Esophagus squamous epithelium (tissue), 5 donors: Measurements from ENCODE around the gene DHRSX. TPM values are rescaled to one million over a fixed set of nuclear protein-coding genes. Genes with fewer than 3 reads are reported as not detected.

ENCODE experiments used
- DNase-seq: peaks from one replicate; lab custom pipeline; 2025; lab: John Stamatoyannopoulos, UW
- H3K27ac ChIP-seq, 4 donors: fragments of 200-600 bp; sonication (generic); one replicate each; pipeline ENCODE4 v1.5.1; 2016 to 2019; ENCODE audit warnings: mild to moderate bottlenecking in 1 of 4
- H3K27me3 ChIP-seq, 4 donors: fragments of 200-600 bp; sonication (generic); 1 replicate in 3 of 4; 2 replicates in 1 of 4; pipeline versions ENCODE4 v1.5.1 to v1.6.0; 2017 to 2021; ENCODE audit warnings: antibody characterized with exemption in 1 of 4
- H3K36me3 ChIP-seq, 3 donors: fragments of 200-600 bp; sonication (generic); one replicate each; pipeline ENCODE4 v1.5.1; 2016 to 2019
- H3K4me1 ChIP-seq, 3 donors: fragments of 200-600 bp; sonication (generic); one replicate each; pipeline ENCODE4 v1.5.1; 2017 to 2019
- H3K4me3 ChIP-seq, 4 donors: fragments of 200-600 bp; sonication (generic); 1 replicate in 3 of 4; 2 replicates in 1 of 4; pipeline ENCODE4 v1.5.1; 2016 to 2019; ENCODE audit warnings: mild to moderate bottlenecking in 2 of 4, moderate library complexity in 1 of 4
- H3K9me3 ChIP-seq, 3 donors: fragments of 200-600 bp; sonication (generic); one replicate each; pipeline ENCODE4 v1.5.1; 2016 to 2019
- POLR2A ChIP-seq, 4 donors: fragments of 450-650 bp; IDR thresholded peaks; one replicate each; pipeline ENCODE4 v1.6.1; 2017; ENCODE audit warnings: antibody characterized with exemption in 4 of 4, mild to moderate bottlenecking in 4 of 4, moderate library complexity in 3 of 4
- WGBS, 2 donors: methylation state at CpG; one replicate each; pipeline ENCODE4 v1.1.5; 2018; 5-methylcytosine and 5-hydroxymethylcytosine counted together
- intact Hi-C: fragments of 100-400 bp; cut with DNase I; formaldehyde crosslinking; loops from one replicate; pipeline ENCODE4 v1.15.0; 2022
- total RNA-seq, 4 donors: library from RNA; depleted of rRNA; stranded (reverse); fragments of >200 nt; gene quantifications; one replicate each; pipeline ENCODE4 v1.1.0, GENCODE V29; 2016
- TF ChIP-seq, protein P1 (sequence below), 6 experiments: fragments of 450-650 bp in 4 of 6; fragments of 200-600 bp in 2 of 6; sonication (generic) in 2 of 6; IDR thresholded peaks; one replicate each; pipeline ENCODE4 v1.5.1; 2016 to 2019; ENCODE audit warnings: antibody characterized with exemption in 6 of 6, mild to moderate bottlenecking in 4 of 6, moderate library complexity in 4 of 6
- donor health status: DM: yes; HTN: yes; CAD: no.

Gene DHRSX
- total RNA-seq, 4 donors from 2014 or later = 4.1 to 12.2 (median 8.0) TPM

- no peak for TF ChIP-seq POLR2A (IDR thresholded peaks at IDR 0.05)
- TF ChIP-seq, protein P1, sequence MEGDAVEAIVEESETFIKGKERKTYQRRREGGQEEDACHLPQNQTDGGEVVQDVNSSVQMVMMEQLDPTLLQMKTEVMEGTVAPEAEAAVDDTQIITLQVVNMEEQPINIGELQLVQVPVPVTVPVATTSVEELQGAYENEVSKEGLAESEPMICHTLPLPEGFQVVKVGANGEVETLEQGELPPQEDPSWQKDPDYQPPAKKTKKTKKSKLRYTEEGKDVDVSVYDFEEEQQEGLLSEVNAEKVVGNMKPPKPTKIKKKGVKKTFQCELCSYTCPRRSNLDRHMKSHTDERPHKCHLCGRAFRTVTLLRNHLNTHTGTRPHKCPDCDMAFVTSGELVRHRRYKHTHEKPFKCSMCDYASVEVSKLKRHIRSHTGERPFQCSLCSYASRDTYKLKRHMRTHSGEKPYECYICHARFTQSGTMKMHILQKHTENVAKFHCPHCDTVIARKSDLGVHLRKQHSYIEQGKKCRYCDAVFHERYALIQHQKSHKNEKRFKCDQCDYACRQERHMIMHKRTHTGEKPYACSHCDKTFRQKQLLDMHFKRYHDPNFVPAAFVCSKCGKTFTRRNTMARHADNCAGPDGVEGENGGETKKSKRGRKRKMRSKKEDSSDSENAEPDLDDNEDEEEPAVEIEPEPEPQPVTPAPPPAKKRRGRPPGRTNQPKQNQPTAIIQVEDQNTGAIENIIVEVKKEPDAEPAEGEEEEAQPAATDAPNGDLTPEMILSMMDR (IDR thresholded peaks at IDR 0.05) = no peak
- H3K27me3 ChIP-seq = no peaks in the 10 kb centered on the region
- 87 to 99% methylated on average over 5 to 6 of the region's 6 CpGs for WGBS, 2 donors
- no peak for DNase-seq
- peaks cover 0 to 6% (median 5%) of the 10 kb centered on the region in 3 donors for H3K9me3 ChIP-seq
- no peak overlapping the region for H3K27ac ChIP-seq
- H3K4me1 ChIP-seq = peaks cover 0 to 8% (median 0%) of the 10 kb centered on the region in 3 donors
- peaks cover 0 to 25% (median 0%) of the 10 kb centered on the region in 3 donors for H3K36me3 ChIP-seq
- intact Hi-C loops = no loop called here
- no peak overlapping the region for H3K4me3 ChIP-seq
Observed at GRCh38 chrX:2389324-2389723, 111.5 kb downstream of the DHRSX start.

DNA sequence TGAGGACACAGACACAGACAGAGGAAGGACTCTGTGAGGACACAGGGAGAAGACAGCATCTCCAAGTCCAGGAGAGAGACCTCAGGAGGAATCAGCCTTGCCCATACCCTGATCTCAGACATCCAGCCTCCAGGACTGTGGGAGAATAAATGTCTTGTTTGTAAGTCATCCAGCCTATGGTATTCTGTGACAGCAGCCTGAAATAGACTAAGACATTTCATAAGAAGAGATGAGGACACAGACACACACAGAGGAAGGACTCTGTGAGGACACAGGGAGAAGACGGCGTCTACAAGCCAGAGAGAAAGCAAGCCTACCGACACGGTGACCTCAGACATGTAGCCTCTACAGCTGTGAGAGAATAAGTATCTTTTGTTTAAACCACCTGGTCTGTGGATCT, 112.1 kb downstream of the DHRSX start:
- TF ChIP-seq POLR2A (IDR thresholded peaks at IDR 0.05) = no peak
- TF ChIP-seq, protein P1 (IDR thresholded peaks at IDR 0.05) = no peak
- DNase-seq = no peak
- 78 to 100% methylated on average over 4 of the region's 4 CpGs for WGBS, 2 donors
- peaks cover 0 to 15% (median 0%) of the 10 kb centered on the region in 3 donors for H3K4me1 ChIP-seq
- peaks cover 0 to 25% (median 0%) of the 10 kb centered on the region in 3 donors for H3K36me3 ChIP-seq
- intact Hi-C loops = no loop called here
- H3K4me3 ChIP-seq = no peak overlapping the region
- no peaks in the 10 kb centered on the region for H3K27me3 ChIP-seq
- H3K27ac ChIP-seq = no peak overlapping the region
- H3K9me3 ChIP-seq = peaks cover 0 to 6% (median 5%) of the 10 kb centered on the region in 3 donors

- no peak for TF ChIP-seq POLR2A (IDR thresholded peaks at IDR 0.05)
- TF ChIP-seq, protein P1 (IDR thresholded peaks at IDR 0.05) = no peak
- peaks cover 0 to 17% (median 0%) of the 10 kb centered on the region in 3 donors for H3K4me1 ChIP-seq
- DNase-seq = no peak
- 44 to 45% methylated on average over 6 of the region's 6 CpGs for WGBS, 2 donors
- H3K36me3 ChIP-seq = peaks cover 0 to 25% (median 0%) of the 10 kb centered on the region in 3 donors
- H3K27me3 ChIP-seq = no peaks in the 10 kb centered on the region
- intact Hi-C loops = no loop called here
- H3K9me3 ChIP-seq = peaks cover 0 to 6% (median 5%) of the 10 kb centered on the region in 3 donors
- H3K4me3 ChIP-seq = no peak overlapping the region
- H3K27ac ChIP-seq = no peak overlapping the region
Observed at GRCh38 chrX:2387614-2388239, 113.0 kb downstream of the DHRSX start.

DNA sequence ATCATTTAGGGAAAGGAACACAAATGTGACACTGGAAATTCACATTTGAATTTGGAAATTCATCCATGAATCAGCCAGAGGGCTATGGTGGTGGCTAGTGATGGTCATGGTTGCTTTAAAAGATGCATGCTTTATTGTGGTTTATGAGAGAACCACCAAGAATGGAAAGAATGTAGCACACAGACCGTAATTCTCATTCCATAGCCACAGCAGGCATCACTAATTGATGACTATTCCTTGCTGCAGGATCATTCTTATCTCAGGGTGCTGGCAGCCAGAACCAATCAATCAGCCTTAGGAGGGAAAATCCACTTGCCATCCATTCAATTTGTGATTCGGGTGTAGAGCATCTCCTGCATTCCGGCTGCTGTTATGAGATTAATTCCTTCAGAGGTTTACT, 115.6 kb downstream of the DHRSX start:
- TF ChIP-seq POLR2A (IDR thresholded peaks at IDR 0.05) = no peak
- TF ChIP-seq, protein P1 (IDR thresholded peaks at IDR 0.05) = no peak
- intact Hi-C loops = no loop called here
- Histone ChIP-seq H3K9me3 (no peaks in the 10 kb centered on the region), H3K36me3 (peaks cover 0 to 8% (median 0%) of the 10 kb centered on the region in 3 donors), H3K4me1 (peaks cover 0 to 9% (median 0%) of the 10 kb centered on the region in 3 donors), H3K27me3 (no peaks in the 10 kb centered on the region), H3K4me3 (no peak overlapping the region), H3K27ac (no peak overlapping the region)
- DNase-seq = no peak
- WGBS, 2 donors = 72 to 73% methylated on average over 3 of the region's 3 CpGs

GRCh38 chrX:2384486-2384885, 116.3 kb downstream of the DHRSX start:
- intact Hi-C loops = no loop called here
- no peak for TF ChIP-seq POLR2A (IDR thresholded peaks at IDR 0.05)
- TF ChIP-seq, protein P1 (IDR thresholded peaks at IDR 0.05) = no peak
- Histone ChIP-seq H3K27me3 (no peaks in the 10 kb centered on the region), H3K4me1 (peaks cover 0 to 9% (median 0%) of the 10 kb centered on the region in 3 donors), H3K4me3 (no peak overlapping the region), H3K36me3 (peaks cover 0 to 8% (median 0%) of the 10 kb centered on the region in 3 donors), H3K27ac (no peak overlapping the region), H3K9me3 (no peaks in the 10 kb centered on the region)
- no peak for DNase-seq
- WGBS, 2 donors = 90 to 93% methylated on average over 4 of the region's 4 CpGs
